ENCODE measurements around the gene MBD3L2B.

GRCh38 chr19:7000816-7001215, 20.4 kb downstream of the MBD3L2B start:
- no peak for TF ChIP-seq CTCF (IDR thresholded peaks at IDR 0.05; ENCODE audit: borderline replicate concordance, extremely low read depth, low read length, poor library complexity, severe bottlenecking)
- no peak for TF ChIP-seq EZH2 (IDR thresholded peaks at IDR 0.05; ENCODE audit: borderline replicate concordance, low read depth, low read length, severe bottlenecking)
